ENCODE results near the gene IKBKG.
A peak's percentile ranks its signal among the peaks of the same experiment; 100 is the strongest.
"Not testable (repeated sequence)": the region's sequence is repeated elsewhere in the genome, so short reads cannot be mapped to it uniquely, and the experiment has no call there.

The IKBKG gene, protein sequence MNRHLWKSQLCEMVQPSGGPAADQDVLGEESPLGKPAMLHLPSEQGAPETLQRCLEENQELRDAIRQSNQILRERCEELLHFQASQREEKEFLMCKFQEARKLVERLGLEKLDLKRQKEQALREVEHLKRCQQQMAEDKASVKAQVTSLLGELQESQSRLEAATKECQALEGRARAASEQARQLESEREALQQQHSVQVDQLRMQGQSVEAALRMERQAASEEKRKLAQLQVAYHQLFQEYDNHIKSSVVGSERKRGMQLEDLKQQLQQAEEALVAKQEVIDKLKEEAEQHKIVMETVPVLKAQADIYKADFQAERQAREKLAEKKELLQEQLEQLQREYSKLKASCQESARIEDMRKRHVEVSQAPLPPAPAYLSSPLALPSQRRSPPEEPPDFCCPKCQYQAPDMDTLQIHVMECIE

DNA sequence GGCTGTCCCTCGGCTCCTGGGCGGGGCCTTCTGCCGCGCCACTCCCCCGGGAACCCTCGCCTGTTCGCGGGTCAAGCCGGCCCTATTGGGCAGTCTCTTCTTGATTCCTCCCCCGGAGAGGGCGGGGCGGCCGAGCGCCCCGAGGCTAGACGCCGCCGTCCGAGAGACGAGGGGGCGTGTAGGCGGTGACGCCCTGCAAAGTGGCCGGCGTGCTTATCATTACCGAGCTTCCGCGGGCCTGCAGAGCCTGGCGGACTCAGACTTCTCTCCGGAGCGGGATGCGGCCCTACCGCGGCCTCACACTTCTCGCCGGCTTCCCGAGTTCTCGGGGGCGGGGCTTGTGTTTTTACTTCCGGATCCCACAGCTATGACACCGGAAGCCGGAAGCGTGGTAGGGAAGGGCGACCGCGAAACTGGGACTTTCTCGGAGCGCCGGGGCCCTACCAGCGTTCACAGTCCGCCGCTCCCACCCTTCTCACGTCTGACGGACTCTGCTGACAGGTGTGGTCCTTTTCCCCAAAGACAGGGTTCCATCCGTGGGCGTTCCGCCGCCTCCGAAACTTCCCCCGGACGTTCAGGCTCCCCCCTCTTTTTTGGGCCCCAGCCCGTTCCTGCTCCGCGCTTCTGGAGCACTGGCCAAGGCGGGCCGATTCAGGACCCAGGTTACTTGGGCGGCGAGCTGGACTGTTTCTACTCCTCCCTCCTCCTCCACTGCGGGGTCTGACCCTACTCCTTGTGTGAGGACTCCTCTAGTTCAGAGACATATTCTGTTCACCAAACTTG lies at the start of gene IKBKG:
Gene IKBKG, plus strand, starts transcription at position 376 of the 783 bp plus-strand sequence. CDS start 4,383 bp downstream, outside the sequence.
- DNase-seq: peak; percentile 60 to 86 (median 74)

DNA sequence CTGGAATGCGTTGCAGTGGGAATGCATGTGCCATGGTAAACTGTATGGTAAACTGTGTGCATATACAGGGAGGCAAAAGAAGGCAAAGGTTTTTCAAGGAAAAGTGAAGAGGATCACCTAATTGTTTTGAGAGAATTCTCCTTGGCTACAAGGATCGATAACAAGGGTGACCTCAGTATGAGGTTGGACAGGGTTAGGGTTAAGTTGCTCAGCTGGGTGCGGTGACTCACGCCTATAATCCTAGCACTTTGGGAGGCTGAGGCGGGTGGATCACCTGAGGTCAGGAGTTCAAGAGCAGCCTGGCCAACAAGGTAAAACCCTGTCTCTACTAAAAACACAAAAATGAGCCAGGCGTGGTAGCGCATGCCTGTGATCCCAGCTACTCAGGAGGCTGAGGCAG lies 46.0 kb upstream of the IKBKG start:
- not testable (repeated sequence) for DNase-seq

DNA sequence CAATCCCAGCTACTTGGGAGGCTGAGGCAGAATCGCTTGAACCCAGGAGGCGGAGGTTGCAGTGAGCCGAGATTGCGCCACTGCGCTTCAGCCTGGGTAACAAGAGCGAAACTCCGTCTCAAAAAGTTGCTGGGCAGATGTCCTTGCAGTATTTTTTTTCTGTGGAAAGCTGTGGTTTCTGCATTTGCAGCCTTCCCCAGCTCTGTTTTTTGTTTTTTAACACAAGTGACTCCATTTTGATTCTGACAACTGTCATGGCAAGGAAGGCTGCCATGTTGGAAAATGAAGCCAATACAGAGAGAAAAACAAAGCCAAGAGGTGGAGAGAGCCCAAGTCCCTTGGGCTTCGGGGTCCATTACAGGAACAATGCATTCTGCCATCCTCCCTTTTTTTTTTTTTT lies 45.3 kb upstream of the IKBKG start:
- DNase-seq: no peak

DNA sequence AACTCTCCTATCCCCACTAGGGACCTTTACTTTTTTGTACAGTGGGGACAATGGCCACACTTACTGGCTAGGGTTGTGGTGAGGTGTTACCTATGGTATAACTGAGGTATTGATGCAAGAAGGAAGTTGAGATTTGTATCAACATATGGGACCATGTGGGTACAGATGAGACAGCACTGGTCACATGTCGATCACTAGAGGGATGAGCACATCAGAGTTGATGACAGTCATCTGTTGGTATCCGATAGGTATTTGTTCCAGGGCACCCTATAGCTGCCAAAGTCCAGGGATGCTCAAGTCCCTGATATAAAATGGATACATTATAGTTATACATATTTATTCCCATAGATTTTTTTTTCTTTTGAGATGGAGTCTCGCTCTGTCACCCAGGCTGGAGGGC lies 44.4 kb upstream of the IKBKG start:
- no peak for DNase-seq

DNA sequence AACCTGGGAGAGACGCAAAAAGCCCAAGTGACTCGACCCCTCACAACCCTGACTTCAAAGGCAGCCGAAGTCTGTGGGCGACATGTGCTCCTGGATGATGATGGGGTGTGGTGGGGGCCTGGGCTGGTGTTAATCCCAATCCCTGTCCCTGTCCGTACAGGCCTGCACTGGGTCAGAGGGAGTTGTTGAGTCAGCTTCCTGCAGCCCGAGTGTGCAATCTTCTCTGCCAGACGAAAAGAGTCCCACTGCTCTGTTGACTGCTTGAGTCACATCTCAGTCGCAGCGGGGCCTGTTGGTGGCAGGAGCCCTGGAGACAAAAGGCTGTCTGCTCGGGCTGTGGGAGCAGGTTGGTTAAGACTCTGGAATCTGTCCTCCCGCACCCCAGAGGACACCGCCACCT lies 41.7 kb upstream of the IKBKG start:
- DNase-seq: no peak

DNA sequence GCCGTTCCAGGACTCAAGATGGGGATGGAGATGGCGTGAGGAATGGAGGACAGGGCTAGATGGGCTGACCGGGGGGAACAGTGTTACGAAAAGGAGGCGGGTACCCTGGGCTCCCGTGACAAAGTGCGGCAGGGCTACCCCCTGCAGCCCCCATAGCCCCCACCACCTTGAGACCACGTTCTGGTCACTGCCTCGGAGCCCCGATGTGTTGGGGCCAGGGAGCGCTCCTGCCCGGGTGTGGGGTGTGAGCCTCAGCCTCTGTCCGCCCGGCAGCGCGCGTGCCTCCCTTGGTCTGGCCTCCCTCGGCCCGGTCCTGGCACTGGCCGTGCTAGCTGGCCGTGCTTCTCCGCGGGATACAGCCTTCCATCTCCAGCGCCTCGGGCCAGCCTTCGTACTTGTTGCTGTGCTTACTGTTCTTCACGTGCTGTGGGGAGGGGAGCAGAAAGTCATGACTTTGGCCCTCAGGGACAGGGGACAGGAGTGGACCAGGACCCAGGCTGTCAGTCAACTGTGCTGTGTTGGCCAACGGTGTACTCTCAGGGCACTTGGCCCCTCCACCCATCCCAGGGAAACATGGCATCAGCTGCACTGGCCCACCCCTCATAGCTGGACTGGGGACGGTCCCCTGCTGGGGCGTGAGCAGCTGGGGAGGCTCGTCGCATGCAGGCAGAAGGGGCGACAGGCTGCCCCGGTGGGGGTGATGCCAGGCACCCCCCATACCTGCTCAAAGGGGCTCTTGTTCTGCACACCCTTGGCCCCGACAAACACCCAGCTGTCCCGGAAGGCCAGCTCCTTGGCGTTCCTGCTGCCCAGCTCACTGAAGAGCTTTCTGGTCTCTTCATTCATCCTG lies 40.7 kb upstream of the IKBKG start:
- no peak for DNase-seq

DNA sequence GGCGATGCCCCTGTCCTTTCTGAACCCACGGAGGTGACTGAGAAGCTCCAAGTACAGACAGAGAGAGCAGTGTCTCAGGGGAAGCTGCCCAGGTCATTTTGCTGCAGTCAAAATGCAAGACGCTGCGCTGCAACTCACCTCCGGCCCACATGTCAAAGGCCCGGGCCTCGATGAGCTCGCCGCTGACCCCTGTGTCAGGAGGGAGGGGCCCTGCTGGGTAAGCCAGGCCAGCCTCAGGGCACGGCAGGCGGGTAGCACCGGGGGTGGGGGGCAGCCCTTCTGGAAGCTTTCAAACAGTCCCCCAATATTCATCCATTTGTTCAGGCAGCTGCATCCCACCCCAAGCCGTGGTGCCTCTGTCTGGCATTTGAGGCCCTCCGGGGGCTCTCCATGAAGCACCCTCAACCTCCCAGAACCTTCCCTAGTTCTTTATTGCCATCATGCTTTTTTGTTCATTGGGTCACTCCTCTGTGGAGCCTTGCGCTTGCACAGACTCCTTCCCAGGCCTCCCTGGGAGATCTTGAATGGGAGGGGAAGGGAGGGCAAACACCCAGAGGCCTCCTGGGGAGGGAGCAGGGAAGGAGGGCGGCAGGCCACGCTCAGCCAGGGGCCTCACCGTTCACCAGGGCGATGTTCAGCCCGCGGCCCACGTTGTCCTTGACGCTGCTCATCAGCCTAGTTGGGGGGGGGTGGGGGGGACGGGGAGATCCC lies 39.6 kb upstream of the IKBKG start:
- DNase-seq: no peak

DNA sequence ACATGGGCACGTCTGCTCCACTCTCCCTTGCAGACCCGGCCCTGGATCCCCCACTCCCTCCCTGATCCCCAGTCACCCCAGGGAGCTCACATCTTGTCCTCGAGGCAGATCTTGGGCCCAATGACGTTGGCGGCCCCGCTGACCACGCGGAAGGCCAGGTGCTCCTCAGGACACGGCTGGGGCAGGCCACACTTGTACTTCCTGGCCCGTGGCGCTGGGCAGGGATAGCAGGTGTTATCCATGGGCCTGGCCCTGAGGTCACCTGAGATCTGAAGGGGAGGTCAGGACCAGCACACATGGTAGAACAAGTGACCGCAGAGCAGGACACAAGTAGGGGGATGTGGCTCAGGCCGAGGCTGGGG lies 39.1 kb upstream of the IKBKG start:
- no peak for DNase-seq

DNA sequence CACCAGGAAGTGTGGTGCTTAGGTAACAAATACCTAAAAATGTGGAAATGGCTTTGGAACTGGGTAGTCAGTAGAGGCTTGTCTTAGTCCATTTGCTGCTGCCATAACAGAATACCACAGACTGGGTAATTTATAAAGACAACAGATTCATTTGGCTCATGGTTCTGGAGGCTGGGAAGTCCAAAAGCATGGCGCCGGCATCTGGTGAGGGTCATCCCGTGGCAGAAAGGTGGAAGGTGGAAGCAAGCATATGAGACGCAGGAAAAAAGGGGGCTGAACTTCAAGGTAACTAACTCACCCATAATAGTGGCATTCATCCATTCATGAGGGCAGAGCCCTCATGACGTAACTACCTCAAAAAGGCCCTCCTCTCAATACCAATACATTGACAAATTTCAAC lies 38.0 kb upstream of the IKBKG start:
- DNase-seq: no peak

DNA sequence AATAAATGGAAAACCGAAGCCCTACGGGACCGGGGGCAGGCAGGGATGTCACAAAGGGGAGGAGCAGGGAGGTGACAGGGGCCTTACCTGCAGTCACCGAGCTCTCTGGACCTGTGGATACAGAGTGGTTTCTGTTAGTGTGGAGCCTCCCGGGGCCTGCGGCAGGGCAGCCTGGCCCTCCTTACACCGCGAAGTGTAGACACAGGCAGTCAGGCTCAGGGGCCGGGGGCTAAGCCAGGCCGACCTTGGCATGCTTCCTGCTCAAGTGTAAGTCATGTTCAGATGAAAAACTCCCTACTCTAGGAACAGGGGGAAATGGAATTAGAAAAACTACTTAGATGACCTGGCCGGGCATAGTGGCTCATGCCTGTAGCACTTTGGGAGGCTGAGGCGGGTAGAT lies 35.7 kb upstream of the IKBKG start:
- no peak for DNase-seq

DNA sequence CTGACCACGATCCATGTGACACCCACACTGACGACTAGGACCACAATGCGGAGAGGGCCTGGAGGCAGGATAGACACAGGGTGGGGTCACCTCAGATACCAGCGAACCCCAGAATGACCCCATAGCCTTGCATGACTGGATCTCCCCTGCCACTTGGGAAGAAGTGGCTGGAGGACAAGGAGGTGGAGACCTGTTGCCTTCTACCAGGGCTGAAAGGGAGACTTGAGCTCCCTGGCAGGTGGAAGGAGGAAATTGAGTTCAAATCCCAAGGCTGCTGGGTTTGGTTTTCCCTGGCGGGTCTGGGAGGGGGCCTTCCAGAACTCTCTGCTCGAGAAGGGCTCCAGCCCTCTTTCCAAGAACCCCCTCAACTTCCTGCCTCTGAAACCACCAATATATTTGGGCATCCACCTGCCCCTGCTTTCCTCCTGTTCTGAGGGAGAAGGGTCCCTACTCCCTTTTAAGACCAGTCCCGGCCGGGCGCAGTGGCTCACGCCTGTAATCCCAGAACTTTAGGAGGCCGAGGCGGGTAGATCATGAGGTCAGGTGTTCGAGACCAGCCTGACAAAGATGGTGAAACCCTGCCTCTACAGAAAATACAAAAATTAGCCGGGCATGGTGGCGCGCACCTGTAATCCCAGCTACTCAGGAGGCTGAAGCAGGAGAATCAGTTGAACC lies 34.4 kb upstream of the IKBKG start:
- DNase-seq: no peak

DNA sequence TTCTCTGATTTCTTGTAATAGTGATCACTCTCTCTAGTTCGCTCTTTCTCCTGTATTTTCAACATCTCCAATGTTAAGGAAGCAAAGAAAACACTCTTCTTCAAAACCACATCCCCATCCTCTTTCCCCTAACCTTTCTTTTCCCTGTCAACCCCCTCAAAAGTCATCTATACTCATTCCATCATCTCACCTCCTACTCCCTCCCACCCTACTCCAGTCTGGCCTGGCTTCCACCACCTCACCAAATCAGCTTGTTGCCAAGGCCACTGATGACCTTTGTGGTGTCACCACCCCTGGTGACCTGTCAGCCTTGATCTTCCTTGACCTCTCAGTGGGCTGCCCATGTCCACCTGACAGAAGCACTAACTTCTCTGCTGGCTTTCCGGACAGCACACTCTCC lies 33.7 kb upstream of the IKBKG start:
- no peak for DNase-seq

DNA sequence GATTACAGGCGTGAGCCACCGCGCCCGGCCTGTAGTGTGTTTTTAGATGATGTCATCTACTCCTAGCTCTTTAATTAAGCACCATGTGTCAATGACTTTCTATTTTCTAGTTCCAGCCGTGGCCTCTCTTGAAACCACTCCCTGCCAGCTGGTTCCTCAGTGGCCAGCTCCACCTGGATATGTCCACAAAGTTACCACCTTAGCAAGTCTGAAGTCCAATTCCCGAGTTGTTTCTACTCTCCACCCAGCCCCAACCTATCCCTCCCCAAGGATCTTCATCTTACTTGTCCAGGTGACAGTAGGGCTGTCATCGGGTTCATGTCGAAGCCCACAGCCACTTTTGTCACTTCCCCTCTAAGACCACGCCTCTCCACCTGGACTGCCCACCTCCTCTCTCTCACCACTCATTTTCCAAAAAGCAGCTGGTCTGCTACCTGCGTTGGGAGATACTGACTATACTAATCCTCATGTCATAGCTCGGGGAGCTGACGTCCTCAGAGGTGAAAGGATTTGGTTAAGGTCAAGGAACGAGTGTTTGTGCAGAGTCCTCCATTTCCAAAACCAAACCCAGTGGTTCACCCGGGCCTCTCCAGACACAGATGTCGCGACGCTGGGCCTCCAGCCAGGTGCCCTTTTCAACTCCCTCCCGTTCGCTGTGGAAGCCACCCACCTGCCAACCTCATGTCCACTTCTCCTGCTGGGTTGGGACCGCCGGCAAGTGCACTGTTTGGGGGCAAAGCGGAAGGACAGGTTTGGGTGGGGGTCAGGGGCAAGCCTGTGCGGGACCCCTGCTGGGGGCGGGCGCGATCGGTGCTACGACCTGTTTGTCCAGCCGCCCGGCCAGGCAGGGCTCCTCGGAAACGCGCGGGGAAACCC lies 32.1 kb upstream of the IKBKG start:
- DNase-seq: no peak

DNA sequence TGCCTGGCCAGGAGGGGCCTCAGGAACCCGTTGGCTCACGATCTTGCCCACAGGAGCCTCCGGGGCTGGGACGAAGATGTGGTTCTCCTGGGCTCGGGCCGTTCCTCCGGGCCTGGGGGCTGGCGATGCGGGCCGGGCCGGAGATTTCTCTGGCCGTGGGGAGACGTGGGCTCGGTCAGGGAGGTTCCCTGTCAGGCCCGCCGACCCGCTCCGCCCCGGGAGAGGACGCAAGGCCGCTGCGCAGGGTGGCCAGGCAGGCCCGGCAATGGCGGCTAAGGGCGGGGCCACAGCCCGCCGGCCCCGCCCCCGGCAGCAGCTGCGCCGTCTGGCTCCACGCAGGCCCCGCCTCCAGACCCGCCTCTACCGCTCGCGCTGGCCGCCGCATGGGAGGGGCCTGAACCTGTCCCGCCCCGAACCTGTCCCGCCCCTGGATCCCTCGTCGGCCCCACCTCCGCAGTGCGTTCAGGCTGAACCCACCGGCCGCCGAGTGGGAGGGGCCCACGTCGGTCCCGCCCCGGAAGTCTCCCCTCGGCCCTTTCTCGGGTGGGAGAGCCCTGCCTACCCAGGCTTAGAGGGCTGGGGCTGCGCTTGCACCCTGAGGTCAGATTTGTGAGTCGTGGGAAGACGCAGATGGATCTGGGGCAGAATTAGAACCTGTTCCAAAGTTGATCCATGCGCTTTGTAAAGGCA lies 31.3 kb upstream of the IKBKG start, which contains the start of gene FAM3A:
Gene FAM3A, minus strand, starts transcription at position 267 of the 690 bp plus-strand sequence. CDS start 460 bp downstream, outside the sequence.
- DNase-seq: peak; percentile 63 to 90 (median 78)

DNA sequence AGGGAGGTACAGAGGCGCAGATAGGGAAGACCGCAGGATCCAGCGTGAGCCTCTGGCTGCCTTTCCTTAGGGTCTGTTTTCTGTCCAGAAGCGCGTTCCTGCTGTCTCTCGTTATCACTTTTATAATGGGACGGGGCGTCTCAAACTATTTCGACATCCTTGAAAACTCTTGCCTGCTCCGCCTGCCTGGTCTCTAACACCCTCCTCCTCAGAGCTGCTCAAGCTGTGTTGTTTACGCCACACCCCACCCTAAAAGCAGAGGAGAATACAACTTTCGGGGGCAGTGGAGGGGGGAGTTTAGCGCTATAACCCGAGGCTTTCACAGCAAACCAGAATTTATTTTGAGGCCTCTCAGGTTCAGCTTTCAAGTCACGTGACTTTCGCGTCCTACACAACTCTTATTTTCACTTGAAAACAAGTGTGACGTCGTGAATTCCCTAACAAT lies 30.7 kb upstream of the IKBKG start:
- no peak for DNase-seq

DNA sequence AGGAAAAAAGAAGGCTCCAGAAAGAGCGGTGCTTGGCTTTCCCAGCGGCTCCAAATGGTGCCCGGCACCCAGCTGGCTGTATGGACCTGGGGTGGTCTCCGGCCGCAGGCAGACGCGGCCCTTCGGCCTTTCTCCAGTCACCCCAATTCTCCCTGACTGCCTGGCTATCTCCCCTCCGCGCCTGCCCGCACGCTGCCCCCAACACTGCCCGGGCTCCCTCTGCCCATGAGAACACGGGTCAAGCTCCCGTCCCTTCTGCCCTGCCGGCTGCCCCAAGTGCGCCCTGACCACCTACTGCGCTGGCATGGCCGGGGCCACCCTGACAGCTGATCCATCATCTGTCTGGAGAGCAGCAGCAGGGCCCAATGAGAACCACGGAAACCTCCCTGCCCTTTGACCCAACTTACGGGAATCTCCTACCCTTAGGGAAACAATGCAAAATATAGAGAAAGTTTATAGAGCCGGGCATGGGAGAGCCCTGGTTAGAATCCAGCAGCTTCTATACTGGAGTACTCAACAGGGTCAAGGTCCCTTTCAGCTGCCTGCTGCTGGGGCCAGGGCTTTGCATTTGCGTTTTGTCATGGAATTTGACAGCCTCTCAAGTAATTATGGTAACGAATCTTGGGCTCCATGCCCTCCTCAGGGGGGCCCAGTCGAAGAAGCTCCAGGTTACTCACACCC lies 30.2 kb upstream of the IKBKG start:
- no peak for DNase-seq

DNA sequence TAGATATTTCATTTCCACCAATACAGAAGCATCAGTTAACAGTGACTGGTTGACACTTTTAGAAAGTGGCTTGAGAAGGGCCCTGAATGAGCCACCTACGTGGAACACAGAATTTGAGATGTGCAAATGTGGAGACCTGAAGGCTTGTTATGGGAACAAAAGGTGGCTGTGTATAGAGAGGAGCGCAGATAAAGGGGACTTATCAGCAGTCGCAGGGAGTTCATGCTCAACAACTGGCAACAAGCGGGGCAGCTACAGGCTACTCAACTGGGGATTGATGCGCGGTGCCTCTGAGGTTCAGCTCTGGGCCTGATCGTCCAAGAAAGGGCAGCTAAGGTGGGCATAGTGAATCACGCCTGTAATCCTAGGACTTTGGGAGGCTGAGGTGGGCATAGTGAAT lies 28.0 kb upstream of the IKBKG start:
- DNase-seq: no peak

DNA sequence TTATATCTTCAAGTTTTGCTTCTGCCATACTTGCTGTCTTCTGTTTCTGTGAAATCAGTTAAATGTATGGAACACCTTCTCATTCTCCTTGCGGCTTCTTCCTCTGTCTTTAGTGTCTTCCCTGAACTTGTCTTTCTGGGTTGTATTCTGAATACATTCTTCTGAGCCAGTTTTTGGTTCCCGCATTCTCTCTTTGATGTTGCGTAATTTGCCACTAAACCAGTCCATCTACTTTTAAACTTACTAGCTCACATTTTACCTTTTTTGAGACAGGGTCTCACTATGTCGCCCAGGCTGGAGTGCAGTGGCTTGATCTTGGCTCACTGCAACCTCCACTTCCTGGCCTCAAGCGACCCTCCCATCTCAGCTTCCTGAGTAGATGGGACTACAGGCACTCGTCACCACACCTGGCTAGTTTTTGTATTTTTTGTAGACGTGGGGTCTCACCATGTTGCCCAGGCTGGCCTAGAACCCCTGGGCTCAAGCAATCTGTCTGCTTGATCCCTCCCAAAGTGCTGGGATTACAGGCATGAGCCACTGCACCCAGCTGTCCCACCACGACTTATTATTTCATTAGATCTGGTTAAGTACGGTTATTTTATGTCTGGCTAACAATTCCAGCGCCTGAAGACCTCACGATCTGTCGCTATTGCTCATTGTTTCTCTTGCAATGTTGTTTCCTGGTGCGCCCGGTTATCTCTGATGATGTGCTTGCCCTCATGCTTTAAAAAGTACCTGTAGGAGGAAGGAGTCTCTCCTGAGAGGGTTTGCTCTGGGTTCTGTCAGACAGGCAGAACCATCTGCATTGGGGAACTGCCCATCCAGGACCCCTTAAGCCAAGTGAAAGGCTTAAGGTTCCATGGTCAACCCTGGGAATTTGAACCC lies 21.6 kb upstream of the IKBKG start:
- DNase-seq: no peak

Measured in activated naive CD4-positive, alpha-beta T cell (primary cell).